Transverse colon (tissue), 4 donors: ENCODE data around the gene GABRG3.

Experiments
- EP300 ChIP-seq: sonication (generic); formaldehyde crosslinking; IDR thresholded peaks from one replicate; pipeline ENCODE4 v1.6.1; 2017; ENCODE audit warnings: antibody characterized with exemption, low read depth
- POLR2A ChIP-seq: fragments of 450-650 bp; IDR thresholded peaks from one replicate; pipeline ENCODE4 v1.6.1; 2016; ENCODE audit warnings: antibody characterized with exemption, mild to moderate bottlenecking, moderate library complexity
- POLR2AphosphoS5 ChIP-seq, 3 donors: sonication (generic); formaldehyde crosslinking; IDR thresholded peaks; one replicate each; pipeline ENCODE4 v1.6.1; 2016; ENCODE audit warnings: antibody characterized with exemption in 3 of 3
- TF ChIP-seq, protein P1 (sequence below), 5 experiments: fragments of 200-600 bp in 3 of 5; fragments of 450-650 bp in 2 of 5; sonication (generic) in 3 of 5; IDR thresholded peaks; 1 replicate in 2 of 5; 2 replicates in 3 of 5; pipeline ENCODE4 v1.5.1; 2016 to 2017; ENCODE audit warnings: antibody characterized with exemption in 5 of 5, inconsistent platforms in 3 of 5, mild to moderate bottlenecking in 2 of 5, moderate library complexity in 1 of 5

DNA sequence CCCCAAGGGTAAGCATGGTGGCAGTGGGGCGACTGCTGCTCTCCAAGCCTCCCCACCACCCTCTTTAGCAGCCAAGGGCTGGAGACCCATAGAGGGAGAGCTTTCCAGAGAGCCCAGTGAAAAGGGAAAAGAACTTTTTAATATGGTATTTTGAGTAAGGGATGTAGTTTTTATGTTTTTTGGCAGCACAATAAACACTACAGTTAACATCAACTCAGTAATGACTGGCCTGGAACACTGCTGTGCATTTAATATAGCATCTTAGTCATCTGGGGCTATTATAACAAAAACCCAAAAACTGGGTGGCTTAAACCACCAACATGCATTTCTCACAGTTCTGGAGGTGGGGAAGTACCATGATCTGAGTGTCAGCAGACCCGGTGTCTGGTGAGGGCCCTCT, 495.8 kb downstream of the GABRG3 start:
- TF ChIP-seq, protein P1, sequence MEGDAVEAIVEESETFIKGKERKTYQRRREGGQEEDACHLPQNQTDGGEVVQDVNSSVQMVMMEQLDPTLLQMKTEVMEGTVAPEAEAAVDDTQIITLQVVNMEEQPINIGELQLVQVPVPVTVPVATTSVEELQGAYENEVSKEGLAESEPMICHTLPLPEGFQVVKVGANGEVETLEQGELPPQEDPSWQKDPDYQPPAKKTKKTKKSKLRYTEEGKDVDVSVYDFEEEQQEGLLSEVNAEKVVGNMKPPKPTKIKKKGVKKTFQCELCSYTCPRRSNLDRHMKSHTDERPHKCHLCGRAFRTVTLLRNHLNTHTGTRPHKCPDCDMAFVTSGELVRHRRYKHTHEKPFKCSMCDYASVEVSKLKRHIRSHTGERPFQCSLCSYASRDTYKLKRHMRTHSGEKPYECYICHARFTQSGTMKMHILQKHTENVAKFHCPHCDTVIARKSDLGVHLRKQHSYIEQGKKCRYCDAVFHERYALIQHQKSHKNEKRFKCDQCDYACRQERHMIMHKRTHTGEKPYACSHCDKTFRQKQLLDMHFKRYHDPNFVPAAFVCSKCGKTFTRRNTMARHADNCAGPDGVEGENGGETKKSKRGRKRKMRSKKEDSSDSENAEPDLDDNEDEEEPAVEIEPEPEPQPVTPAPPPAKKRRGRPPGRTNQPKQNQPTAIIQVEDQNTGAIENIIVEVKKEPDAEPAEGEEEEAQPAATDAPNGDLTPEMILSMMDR (IDR thresholded peaks at IDR 0.05) = no peak
- TF ChIP-seq POLR2A = no peak
- TF ChIP-seq EP300 = no peak
- no peak for TF ChIP-seq POLR2AphosphoS5 (IDR thresholded peaks at IDR 0.05)
